ENCODE data around the gene PIK3C3. TPM values are rescaled to one million over a fixed set of nuclear protein-coding genes. Genes with fewer than 3 reads are reported as not detected.
A peak's percentile ranks its signal among the peaks of the same experiment; 100 is the strongest.

The PIK3C3 gene
- 10 to 100 TPM; 15.9 to 44.3 (median 29.9) TPM for total RNA-seq
- polyA plus RNA-seq, result 10 to 100 TPM in 1 of 2 donors, 1 to 10 TPM in 1; 9.5 to 28.2 TPM
- long read RNA-seq, donor 1, full-length matches to known transcripts, result 14 of 23 reads
- long read RNA-seq, donor 1, partial matches to known transcripts, result 3 of 23 reads
- long read RNA-seq, donor 1, other reads (novel, unspliced or antisense), result 6 of 23 reads
- long read RNA-seq, donor 2, full-length matches to known transcripts, result 31 of 45 reads
- long read RNA-seq, donor 2, partial matches to known transcripts, result 9 of 45 reads
- long read RNA-seq, donor 2, other reads (novel, unspliced or antisense), result 5 of 45 reads
- long read RNA-seq, donor 3, full-length matches to known transcripts, result 23 of 26 reads
- long read RNA-seq, donor 3, partial matches to known transcripts, result 2 of 26 reads
- long read RNA-seq, donor 3, other reads (novel, unspliced or antisense), result 1 of 26 reads

GRCh38 chr18:41954827-41955613, at the start of gene PIK3C3:
Gene PIK3C3, plus strand, starts transcription at chr18:41955234. Its CDS starts 58 bp downstream, at chr18:41955292.
- intact Hi-C loops (cut with DNase I), result no loop called here
- no peaks in the 10 kb centered on the region for H3K9me3 ChIP-seq
- 0 to 1% (median 1%) methylated on average over 38 of the region's 38 CpGs for WGBS, 4 donors
- no peak for TF ChIP-seq CTCF (IDR thresholded peaks at IDR 0.05)
- no peak for TF ChIP-seq POLR2A (IDR thresholded peaks at IDR 0.05)
- peaks cover 5 to 33% (median 19%) of the 10 kb centered on the region in 12 donors for H3K4me1 ChIP-seq
- DNase-seq (peak; percentile 97 to 99 (median 98)), ATAC-seq (peak; percentile 98 to 100 (median 100))
- H3K4me3 ChIP-seq, result peak within 1 kb of the TSS; percentile 62 to 95 (median 86)
- H3K36me3 ChIP-seq, result peaks cover 0 to 29% (median 19%) of the 10 kb centered on the region in 9 donors
- H3K27me3 ChIP-seq, result no peaks in the 10 kb centered on the region
- H3K27ac ChIP-seq, result peak within 1 kb of the TSS; percentile 19 to 85 (median 73)

GRCh38 chr18:41905786-41906527, 49.1 kb upstream of the PIK3C3 start:
- H3K36me3 ChIP-seq, result no peaks in the 10 kb centered on the region
- DNase-seq (no peak), ATAC-seq (no peak)
- H3K27ac ChIP-seq, result no peak overlapping the region
- H3K9me3 ChIP-seq, result no peaks in the 10 kb centered on the region
- TF ChIP-seq POLR2A (IDR thresholded peaks at IDR 0.05) (no peak), CTCF (IDR thresholded peaks at IDR 0.05) (no peak)
- no peaks in the 10 kb centered on the region for H3K27me3 ChIP-seq
- H3K4me1 ChIP-seq, result no peaks in the 10 kb centered on the region
- 57 to 84% (median 65%) methylated on average over 1 of the region's 1 CpG for WGBS, 4 donors
- intact Hi-C loops (cut with DNase I), result no loop called here
- H3K4me3 ChIP-seq, result no peak overlapping the region

GRCh38 chr18:41906528-41907146, 48.4 kb upstream of the PIK3C3 start:
- WGBS, 4 donors, result 28 to 34% (median 31%) methylated on average over 6 of the region's 6 CpGs
- Histone ChIP-seq H3K9me3 (no peaks in the 10 kb centered on the region), H3K27ac (no peak overlapping the region), H3K36me3 (no peaks in the 10 kb centered on the region), H3K4me1 (no peaks in the 10 kb centered on the region), H3K27me3 (no peaks in the 10 kb centered on the region), H3K4me3 (no peak overlapping the region)
- DNase-seq (no peak), ATAC-seq (no peak)
- TF ChIP-seq POLR2A (IDR thresholded peaks at IDR 0.05), result no peak
- TF ChIP-seq CTCF (IDR thresholded peaks at IDR 0.05), result peak; percentile 52 to 75 (median 66)
- intact Hi-C loops (cut with DNase I), result no loop called here

All from heart left ventricle (tissue), 16 donors.